Type B pancreatic cell (in vitro differentiated cells): ENCODE results near the gene ARHGEF7. TPM values are rescaled to one million over a fixed set of nuclear protein-coding genes. Genes with fewer than 3 reads are reported as not detected.

ENCODE experiments used
- DNase-seq: peaks from one replicate; pipeline ENCODE4 v3.0.0; 2021; ENCODE audit warnings: mixed read lengths; ENCODE audit not compliant: unreplicated experiment; ENCODE audit errors: extremely low spot score
- H3K27ac Mint-ChIP-seq: 2 replicates; pipeline ENCODE4 v1.8.0; 2021; ENCODE audit warnings: mild to moderate bottlenecking, mixed read lengths
- H3K27me3 Mint-ChIP-seq: 2 replicates; pipeline ENCODE4 v1.8.0; 2021; ENCODE audit warnings: mixed read lengths
- H3K36me3 Mint-ChIP-seq: 2 replicates; pipeline ENCODE4 v1.8.0; 2021; ENCODE audit warnings: mixed read lengths
- H3K4me1 Mint-ChIP-seq: one replicate; pipeline ENCODE4 v1.8.0; 2021; ENCODE audit warnings: mixed read lengths; ENCODE audit not compliant: unreplicated experiment
- H3K4me3 Mint-ChIP-seq: 2 replicates; pipeline ENCODE4 v1.8.0; 2021; ENCODE audit warnings: mild to moderate bottlenecking, mixed read lengths
- H3K9me3 Mint-ChIP-seq: 2 replicates; pipeline ENCODE4 v1.8.0; 2021; ENCODE audit warnings: mixed read lengths
- CTCF ChIP-seq: fragments of 200-600 bp; sonication (generic); conservative IDR thresholded peaks from 2 replicates; pipeline ENCODE4 v1.5.0; 2021; ENCODE audit warnings: antibody characterized with exemption, mild to moderate bottlenecking
- total RNA-seq: library from RNA; stranded (reverse); gene quantifications from 2 replicates; pipeline ENCODE4 v1.2.1, GENCODE V29; 2021; ENCODE audit warnings: low replicate concordance

Gene ARHGEF7
- total RNA-seq, 1 donor from 2014 or later = 103 TPM

GRCh38 chr13:111278743-111279652 lies 163.9 kb downstream of the ARHGEF7 start:
- no peak overlapping the region for H3K4me3 Mint-ChIP-seq
- H3K36me3 Mint-ChIP-seq = peaks cover 32% of the 10 kb centered on the region
- TF ChIP-seq CTCF = no peak
- DNase-seq = no peak
- no peaks in the 10 kb centered on the region for H3K9me3 Mint-ChIP-seq
- no peaks in the 10 kb centered on the region for H3K4me1 Mint-ChIP-seq
- no peaks in the 10 kb centered on the region for H3K27me3 Mint-ChIP-seq
- no peak overlapping the region for H3K27ac Mint-ChIP-seq

GRCh38 chr13:111280226-111280625 lies 165.1 kb downstream of the ARHGEF7 start:
- H3K4me1 Mint-ChIP-seq = no peaks in the 10 kb centered on the region
- no peaks in the 10 kb centered on the region for H3K27me3 Mint-ChIP-seq
- no peak for DNase-seq
- peaks cover 31% of the 10 kb centered on the region for H3K36me3 Mint-ChIP-seq
- H3K9me3 Mint-ChIP-seq = no peaks in the 10 kb centered on the region
- H3K4me3 Mint-ChIP-seq = no peak overlapping the region
- H3K27ac Mint-ChIP-seq = no peak overlapping the region
- no peak for TF ChIP-seq CTCF

DNA sequence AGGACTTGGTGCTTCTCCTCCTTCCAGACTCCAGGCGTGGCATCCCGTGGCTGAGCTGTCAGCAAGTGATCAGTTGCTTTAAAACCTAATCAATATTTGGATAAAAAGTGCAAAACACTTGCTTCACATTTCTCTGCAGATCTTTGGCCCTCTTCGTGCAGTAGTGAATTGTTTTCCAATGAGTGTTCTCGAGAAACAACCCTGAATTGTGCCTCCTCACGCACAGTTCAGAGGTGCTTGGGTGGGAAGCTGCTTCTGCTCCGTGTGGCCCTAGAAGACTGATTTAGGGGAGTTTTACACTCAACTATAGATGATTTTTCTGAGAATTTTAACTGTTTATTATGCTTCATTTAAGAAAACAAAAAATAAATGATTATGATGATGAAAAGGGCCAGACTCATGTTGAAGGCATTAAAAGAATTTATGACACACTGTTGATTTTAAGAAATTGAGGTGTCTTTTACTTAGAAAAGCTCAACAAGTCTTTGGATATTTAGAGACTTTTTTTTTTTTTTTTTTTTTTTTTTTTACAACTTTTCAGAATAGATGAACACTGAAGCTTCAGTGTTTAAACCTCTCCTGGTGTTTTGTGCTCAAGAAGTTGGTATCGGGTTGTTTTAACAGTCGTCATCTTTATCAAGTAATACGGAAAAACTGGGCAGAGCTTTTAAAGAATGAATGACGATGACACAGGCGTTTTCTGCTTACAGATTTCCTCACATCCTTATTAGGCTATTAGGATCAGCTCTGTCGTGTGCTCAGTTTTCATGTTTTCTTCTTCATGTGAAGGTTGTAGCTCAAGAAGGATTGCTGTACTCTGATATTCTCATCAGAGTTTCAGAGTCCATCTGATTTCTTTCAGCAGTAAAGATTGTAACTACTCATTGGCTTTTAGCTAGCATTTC lies 165.8 kb downstream of the ARHGEF7 start:
- H3K9me3 Mint-ChIP-seq = no peaks in the 10 kb centered on the region
- no peak overlapping the region for H3K4me3 Mint-ChIP-seq
- TF ChIP-seq CTCF = no peak
- H3K36me3 Mint-ChIP-seq = peaks cover 27% of the 10 kb centered on the region
- H3K27ac Mint-ChIP-seq = no peak overlapping the region
- H3K27me3 Mint-ChIP-seq = no peaks in the 10 kb centered on the region
- no peaks in the 10 kb centered on the region for H3K4me1 Mint-ChIP-seq
- DNase-seq = no peak

- peaks cover 25% of the 10 kb centered on the region for H3K36me3 Mint-ChIP-seq
- no peak overlapping the region for H3K27ac Mint-ChIP-seq
- no peaks in the 10 kb centered on the region for H3K27me3 Mint-ChIP-seq
Observed at GRCh38 chr13:111281751-111282311, 166.7 kb downstream of the ARHGEF7 start.

More at GRCh38 chr13:111281751-111282311, 166.7 kb downstream of the ARHGEF7 start:
- Mint-ChIP-seq H3K4me1 (no peaks in the 10 kb centered on the region), H3K4me3 (no peak overlapping the region), H3K9me3 (no peaks in the 10 kb centered on the region)
- TF ChIP-seq CTCF = no peak
- DNase-seq = no peak
